Measurements from ENCODE around the gene FZD4. TPM values are rescaled to one million over a fixed set of nuclear protein-coding genes. Genes with fewer than 3 reads are reported as not detected.

The FZD4 gene
- total RNA-seq, 1 experiment from 2014 or later = 7.7 TPM

- POLR2A ChIA-PET = interaction anchor here (0.9 to 3.3 kb wide), 4 partner anchors 30 to 314 kb away, joined by 3 to 14 read pairs (median 4); partner anchors contain the start of gene TMEM135
- peak; percentile 48 for DNase-seq (ENCODE audit: low spot score)
- peak; percentile 97 for TF ChIP-seq ZNF232 (CRISPR knock-in tag; IDR thresholded peaks at IDR 0.05)
- no peak; the same call in 1 of the 2 replicates for TF ChIP-seq SP1 (CRISPR knock-in tag; conservative IDR thresholded peaks at IDR 0.05)
- TF ChIP-seq TEAD1 (CRISPR knock-in tag; IDR thresholded peaks at IDR 0.05) = peak; percentile 98
- peak; percentile 59; the same call in 1 of the 2 replicates for TF ChIP-seq ZNF263 (CRISPR knock-in tag; IDR thresholded peaks at IDR 0.05; ENCODE audit: low read depth)
- TF ChIP-seq PRRX2 (CRISPR knock-in tag; IDR thresholded peaks at IDR 0.05) = no peak
- no peak for TF ChIP-seq NR3C1 (CRISPR knock-in tag; conservative IDR thresholded peaks at IDR 0.05; ENCODE audit: low read depth)
- no peak for TF ChIP-seq STAT6 (CRISPR knock-in tag; conservative IDR thresholded peaks at IDR 0.05; ENCODE audit: low read depth)
- TF ChIP-seq E2F1 (CRISPR knock-in tag; IDR thresholded peaks at IDR 0.05) = peak; percentile 96
- TF ChIP-seq ZMAT4 (CRISPR knock-in tag; IDR thresholded peaks at IDR 0.05) = no peak
- peak; percentile 95 for TF ChIP-seq ETV6 (CRISPR knock-in tag; IDR thresholded peaks at IDR 0.05)
- 0 out of 2 replicates have a peak, but pooled peaks have one; percentile 21 for TF ChIP-seq ZNF512 (CRISPR knock-in tag; IDR thresholded peaks at IDR 0.05; ENCODE audit: borderline replicate concordance)
- TF ChIP-seq CREB1 (CRISPR knock-in tag; IDR thresholded peaks at IDR 0.05) = peak; percentile 96
- TF ChIP-seq E2F5 (CRISPR knock-in tag; IDR thresholded peaks at IDR 0.05) = peak; percentile 87
- no peak for TF ChIP-seq ZNF425 (CRISPR knock-in tag; conservative IDR thresholded peaks at IDR 0.05)
- TF ChIP-seq CREM (CRISPR knock-in tag; IDR thresholded peaks at IDR 0.05) = peak; percentile 71; the same call in 1 of the 2 replicates
- peak; percentile 76; the same call in 1 of the 2 replicates for TF ChIP-seq HMGXB4 (CRISPR knock-in tag; IDR thresholded peaks at IDR 0.05)
- TF ChIP-seq IRF1 (CRISPR knock-in tag; IDR thresholded peaks at IDR 0.05) = peak; percentile 92; the same call in 1 of the 2 replicates
- TF ChIP-seq SMAD3 (CRISPR knock-in tag; IDR thresholded peaks at IDR 0.05; ENCODE audit: borderline replicate concordance) = peak; percentile 97
- TF ChIP-seq FOXK1 (CRISPR knock-in tag; IDR thresholded peaks at IDR 0.05) = peak; percentile 96
- no peak for TF ChIP-seq CDX4 (CRISPR knock-in tag; IDR thresholded peaks at IDR 0.05; ENCODE audit: borderline replicate concordance)
- peak; percentile 94; the same call in 1 of the 2 replicates for TF ChIP-seq TCF7 (CRISPR knock-in tag; IDR thresholded peaks at IDR 0.05; ENCODE audit: low read depth)
- peak; percentile 99 for TF ChIP-seq MAX (CRISPR knock-in tag; IDR thresholded peaks at IDR 0.05)
- TF ChIP-seq ATF1 (CRISPR knock-in tag; IDR thresholded peaks at IDR 0.05) = peak; percentile 83; the same call in 1 of the 2 replicates
Observed at GRCh38 chr11:86954269-86955110, 705 bp downstream of the FZD4 start.

More at GRCh38 chr11:86954269-86955110, 705 bp downstream of the FZD4 start:
- Mint-ChIP-seq H3K27me3 (ENCODE audit: low read depth) (peaks cover 29% of the 10 kb centered on the region), H3K36me3 (peaks cover 23% of the 10 kb centered on the region), H3K9me3 (no peaks in the 10 kb centered on the region), H3K27ac (no peak overlapping the region), H3K4me1 (peaks cover 47% of the 10 kb centered on the region), H3K4me3 (peak overlapping the region; percentile 75)
- peak; percentile 2 for ATAC-seq
- CTCF ChIA-PET = interaction anchor here (0.6 to 2.9 kb wide), 11 partner anchors 11 to 377 kb away, joined by 3 to 34 read pairs (median 6); partner anchors contain the start of gene TMEM135
